IPS-18c (cell line): ENCODE data around the gene RDH11.

Source experiments
- H3K4me3 ChIP-seq: 2 replicates; pipeline ENCODE4 v1.7.0; 2013; ENCODE audit warnings: low read depth, mild to moderate bottlenecking, low read length, moderate library complexity; ENCODE audit not compliant: insufficient read depth
- H3K9me3 ChIP-seq: one replicate; pipeline ENCODE4 v1.6.1; 2013; ENCODE audit warnings: mild to moderate bottlenecking, low read length, moderate library complexity; ENCODE audit not compliant: control insufficient read depth, insufficient read depth

Gene RDH11

DNA sequence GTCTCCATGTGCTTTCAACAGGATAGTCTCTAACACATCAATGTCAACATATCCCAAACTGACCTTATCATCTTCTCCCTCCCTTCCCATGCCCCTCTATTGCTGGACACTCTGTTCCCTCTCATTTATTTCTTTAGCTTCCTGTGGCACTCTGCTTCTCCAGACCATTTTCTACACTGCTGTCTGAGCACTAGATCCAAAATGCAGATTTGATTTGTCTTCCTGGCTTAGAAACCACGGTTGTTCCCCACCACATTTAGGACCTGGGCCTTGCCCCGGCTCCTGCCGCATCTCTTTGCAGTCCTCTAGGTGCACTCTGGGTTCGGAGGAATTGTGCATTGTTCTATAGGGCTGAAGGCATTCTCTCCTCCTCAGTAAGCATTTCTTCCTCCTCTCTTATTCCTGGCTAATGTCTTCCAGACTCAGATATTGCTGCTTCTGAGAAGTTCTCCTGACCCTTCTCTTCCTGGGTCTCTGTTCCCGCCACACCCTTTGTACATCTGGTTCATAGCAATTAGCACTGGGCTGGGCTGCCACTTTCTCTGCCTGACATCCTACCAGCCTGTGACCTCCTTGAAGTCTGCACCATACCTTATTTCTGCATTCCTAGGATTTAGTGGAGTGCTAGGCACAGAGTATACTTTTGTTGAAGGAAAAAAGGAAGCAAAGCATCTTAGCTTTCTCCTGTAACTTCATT, 62.0 kb downstream of the RDH11 start:
- no peak overlapping the region for H3K4me3 ChIP-seq
- H3K9me3 ChIP-seq, result no peaks in the 10 kb centered on the region

DNA sequence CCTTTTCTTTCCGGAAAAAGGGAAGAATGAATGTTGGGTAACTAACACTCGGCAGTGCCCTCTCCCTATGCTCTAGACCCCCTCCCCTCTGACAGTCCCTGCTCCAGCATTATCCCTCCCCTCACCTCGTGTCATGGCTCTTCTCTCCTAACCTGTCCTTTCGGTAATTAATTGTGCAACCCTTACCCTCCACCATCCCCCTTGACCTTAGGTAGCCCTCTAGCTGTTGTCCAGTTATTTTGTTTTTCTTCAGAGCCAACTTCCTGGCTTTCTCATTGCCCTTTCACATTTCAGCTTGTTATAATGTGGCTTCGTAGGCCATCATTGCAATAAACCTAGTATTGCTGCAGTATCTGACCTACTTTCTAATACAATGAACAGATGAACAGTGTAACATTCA, 64.6 kb downstream of the RDH11 start:
- Histone ChIP-seq H3K9me3 (no peaks in the 10 kb centered on the region), H3K4me3 (no peak overlapping the region)

DNA sequence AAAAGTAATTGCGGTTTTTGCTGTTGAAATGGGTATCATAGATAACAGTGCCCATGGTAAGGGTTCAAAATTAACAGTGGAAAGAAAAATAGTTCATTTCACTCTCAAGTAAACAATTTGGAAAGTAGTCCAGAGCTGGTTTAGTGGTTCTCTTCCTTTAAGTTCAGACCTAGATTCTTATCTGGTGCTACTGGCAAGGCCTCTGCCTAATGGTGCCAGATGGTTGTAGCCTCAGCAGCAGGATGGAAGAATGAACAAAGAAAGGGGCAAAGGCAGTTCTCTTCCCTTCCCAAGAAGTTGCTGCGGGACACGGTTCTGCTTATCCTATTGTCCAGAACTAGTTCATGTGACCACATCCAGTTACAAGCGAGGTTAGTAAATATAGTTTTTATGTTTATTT, 65.4 kb downstream of the RDH11 start:
- no peak overlapping the region for H3K4me3 ChIP-seq
- H3K9me3 ChIP-seq, result no peaks in the 10 kb centered on the region

DNA sequence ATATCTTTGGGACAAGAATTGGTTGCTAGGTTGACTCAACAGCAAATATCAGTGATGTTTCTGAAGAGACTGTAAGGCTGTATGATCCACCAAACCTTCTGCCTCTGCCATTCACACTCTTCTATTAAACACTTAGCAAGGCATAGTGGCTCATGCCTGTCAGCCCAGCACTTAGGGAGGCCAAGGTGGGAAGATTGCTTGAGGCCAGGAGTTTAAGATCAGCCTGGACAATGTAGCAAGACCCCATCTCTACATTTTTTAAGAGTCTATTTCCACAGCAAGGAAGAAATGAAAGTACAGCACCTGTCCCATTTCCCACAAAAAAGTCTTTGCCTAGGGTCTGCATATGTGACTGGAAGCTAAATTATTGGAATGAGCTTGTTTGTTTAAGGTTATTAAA, 68.0 kb downstream of the RDH11 start:
- Histone ChIP-seq H3K9me3 (no peaks in the 10 kb centered on the region), H3K4me3 (no peak overlapping the region)
